GM12864 (cell line): ENCODE measurements around the gene ABLIM2.

ENCODE experiments used
- DNase-seq: peaks from one replicate; pipeline ENCODE4 v3.0.0-alpha.2; 2011; ENCODE audit warnings: low read depth
- H3K4me3 ChIP-seq: 2 replicates; pipeline ENCODE4 v1.5.1; 2011; ENCODE audit warnings: mild to moderate bottlenecking, low read depth, low read length, control low read depth
- TF ChIP-seq, protein P1 (sequence below): IDR thresholded peaks from 2 replicates; pipeline ENCODE4 v1.5.1; 2011; ENCODE audit warnings: low read depth, mild to moderate bottlenecking, moderate library complexity, low read length, control low read depth, inconsistent platforms; ENCODE audit errors: missing control alignments

Gene ABLIM2

GRCh38 chr4:8090312-8090711 lies 68.3 kb downstream of the ABLIM2 start:
- no peak for DNase-seq
- H3K4me3 ChIP-seq: no peak overlapping the region
- TF ChIP-seq, protein P1, sequence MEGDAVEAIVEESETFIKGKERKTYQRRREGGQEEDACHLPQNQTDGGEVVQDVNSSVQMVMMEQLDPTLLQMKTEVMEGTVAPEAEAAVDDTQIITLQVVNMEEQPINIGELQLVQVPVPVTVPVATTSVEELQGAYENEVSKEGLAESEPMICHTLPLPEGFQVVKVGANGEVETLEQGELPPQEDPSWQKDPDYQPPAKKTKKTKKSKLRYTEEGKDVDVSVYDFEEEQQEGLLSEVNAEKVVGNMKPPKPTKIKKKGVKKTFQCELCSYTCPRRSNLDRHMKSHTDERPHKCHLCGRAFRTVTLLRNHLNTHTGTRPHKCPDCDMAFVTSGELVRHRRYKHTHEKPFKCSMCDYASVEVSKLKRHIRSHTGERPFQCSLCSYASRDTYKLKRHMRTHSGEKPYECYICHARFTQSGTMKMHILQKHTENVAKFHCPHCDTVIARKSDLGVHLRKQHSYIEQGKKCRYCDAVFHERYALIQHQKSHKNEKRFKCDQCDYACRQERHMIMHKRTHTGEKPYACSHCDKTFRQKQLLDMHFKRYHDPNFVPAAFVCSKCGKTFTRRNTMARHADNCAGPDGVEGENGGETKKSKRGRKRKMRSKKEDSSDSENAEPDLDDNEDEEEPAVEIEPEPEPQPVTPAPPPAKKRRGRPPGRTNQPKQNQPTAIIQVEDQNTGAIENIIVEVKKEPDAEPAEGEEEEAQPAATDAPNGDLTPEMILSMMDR: no peak

- no peak overlapping the region for H3K4me3 ChIP-seq
- TF ChIP-seq, protein P1: no peak
- no peak for DNase-seq
Measured at GRCh38 chr4:8089862-8090261, 68.8 kb downstream of the ABLIM2 start.

DNA sequence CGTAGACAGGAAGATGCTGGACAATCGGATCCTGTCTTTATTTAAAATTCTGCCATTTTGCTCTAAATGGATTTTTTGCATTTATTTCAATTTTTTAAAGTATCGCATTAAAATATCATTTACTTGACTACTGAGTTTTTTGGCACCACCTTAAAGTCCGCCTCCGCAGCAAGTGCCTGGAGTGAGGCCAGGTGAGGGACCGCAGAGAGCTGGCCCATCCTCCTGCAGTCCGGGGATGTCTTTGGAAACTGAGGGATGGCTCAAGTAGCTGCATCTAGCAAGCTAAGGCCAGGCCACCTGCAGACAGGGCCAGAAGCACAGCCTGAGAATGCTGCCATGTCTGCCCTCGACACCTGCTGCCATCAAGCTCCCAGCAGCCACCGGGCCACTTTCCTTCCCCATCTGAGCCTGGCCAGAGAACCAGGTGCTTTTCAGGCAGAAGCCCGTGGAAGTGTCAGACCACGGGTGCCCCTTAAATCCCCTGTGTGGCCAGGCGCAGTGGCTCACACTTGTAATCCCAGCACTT lies 69.6 kb downstream of the ABLIM2 start:
- DNase-seq: no peak
- no peak overlapping the region for H3K4me3 ChIP-seq
- TF ChIP-seq, protein P1: no peak

DNA sequence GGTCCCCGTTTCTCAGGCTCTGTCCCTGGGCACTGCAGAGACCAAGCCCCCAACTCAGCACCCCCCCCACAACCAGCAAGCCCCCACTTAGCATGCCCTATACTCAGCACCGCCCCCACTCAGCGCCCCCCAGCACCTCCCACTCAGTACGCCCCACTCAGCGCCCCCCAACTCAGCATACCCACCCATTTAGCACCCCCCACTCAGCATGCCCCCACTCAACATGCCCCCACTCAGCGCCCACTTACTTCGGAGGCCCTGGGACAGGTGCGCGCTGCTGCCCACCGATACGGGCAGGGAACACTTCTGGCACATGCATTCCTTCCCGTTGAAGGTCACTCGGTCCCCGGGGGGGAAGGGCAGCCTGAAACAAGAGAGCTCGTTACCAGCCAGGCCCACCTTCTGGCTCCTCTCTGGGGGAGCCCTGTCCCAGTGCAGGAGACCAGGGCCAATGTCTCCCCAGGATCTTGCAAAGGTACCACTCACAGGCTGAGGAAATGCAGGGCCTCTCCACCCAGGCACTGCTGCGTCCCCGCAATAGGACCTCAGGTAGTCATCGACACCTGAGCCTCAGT lies 70.6 kb downstream of the ABLIM2 start:
- no peak for DNase-seq
- TF ChIP-seq, protein P1: no peak
- H3K4me3 ChIP-seq: no peak overlapping the region

GRCh38 chr4:8086783-8087445 lies 71.7 kb downstream of the ABLIM2 start:
- no peak overlapping the region for H3K4me3 ChIP-seq
- TF ChIP-seq, protein P1: no peak
- no peak for DNase-seq

DNA sequence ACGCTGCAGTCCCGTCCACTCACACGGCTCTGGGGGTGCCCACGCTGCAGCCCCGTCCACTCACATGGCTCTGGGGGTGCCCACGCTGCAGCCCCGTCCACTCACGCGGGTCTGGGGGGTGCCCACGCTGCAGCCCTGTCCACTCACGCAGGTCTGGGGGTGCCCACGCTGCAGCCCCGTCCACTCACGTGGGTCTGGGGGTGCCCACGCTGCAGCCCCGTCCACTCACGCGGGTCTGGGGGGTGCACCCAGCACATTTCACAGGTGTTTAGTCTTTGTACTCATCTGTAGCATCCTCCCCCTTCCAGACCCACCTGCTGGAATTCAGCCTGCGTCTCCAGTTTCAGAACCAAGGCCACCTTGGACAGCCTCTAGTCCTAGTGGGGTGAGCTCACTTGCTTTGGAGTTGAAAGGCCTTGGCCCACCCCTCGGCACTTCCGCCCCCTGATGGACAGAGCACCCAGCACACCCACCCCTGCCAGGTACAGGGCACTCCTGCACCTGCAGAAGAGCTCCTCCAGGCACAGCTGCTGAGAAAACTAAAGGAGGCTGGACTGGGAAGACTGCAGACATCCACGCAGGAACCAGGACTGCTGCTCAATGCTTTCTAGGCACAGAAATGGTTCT lies 73.0 kb downstream of the ABLIM2 start:
- TF ChIP-seq, protein P1: no peak
- no peak overlapping the region for H3K4me3 ChIP-seq
- DNase-seq: no peak
